SK-N-SH treated with all-trans-retinoic acid at 6 μM for 48 hours (cell line): ENCODE data around the gene NPIPA1.

Experiments
- ARNTL ChIP-seq: fragments of 450-650 bp; formaldehyde crosslinking; IDR thresholded peaks from 2 replicates; pipeline ENCODE4 v1.5.0; 2020; ENCODE audit warnings: low read depth, mild to moderate bottlenecking, moderate library complexity, borderline replicate concordance
- TCF4 ChIP-seq: fragments of 250-450 bp; sonication (Bioruptor Pico); IDR thresholded peaks from 2 replicates; pipeline ENCODE4 v1.8.0; 2021; ENCODE audit warnings: mild to moderate bottlenecking, moderate library complexity, borderline replicate concordance

DNA sequence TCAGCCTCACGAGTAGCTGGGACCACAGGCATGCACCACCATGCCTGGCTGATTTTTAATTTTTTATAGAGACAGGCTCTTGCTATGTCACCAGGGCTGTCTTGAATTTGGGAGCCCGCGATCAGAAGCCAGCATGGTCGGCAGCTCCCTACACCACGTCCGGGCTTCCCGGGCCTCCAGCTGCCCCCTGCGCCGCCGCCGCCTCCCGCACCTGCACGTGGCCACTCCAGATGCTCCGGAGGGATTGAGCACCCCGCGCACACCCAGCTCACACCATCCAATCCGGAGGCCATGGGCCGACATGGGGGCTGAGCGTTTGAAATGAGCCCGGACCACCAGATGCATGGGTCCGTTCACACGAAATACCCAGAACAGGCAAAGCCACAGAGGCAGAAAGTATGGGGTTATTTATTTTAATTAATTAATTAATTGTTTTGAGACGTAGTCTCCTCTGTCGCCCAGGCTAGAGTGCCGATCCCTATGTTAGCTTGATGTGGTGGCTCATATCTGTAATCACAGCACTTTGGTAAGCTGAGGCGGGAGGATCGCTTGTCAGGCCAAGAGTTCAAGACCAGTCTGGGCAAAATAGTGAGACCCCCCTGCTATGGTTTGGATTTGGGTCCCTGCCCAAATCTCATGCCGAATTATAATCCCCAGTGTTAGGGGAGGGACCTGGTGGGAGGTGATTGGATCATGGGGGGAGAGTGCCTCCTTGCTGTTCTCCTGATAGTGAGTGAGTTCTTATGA is 20.5 kb downstream of the NPIPA1 start:
- TF ChIP-seq TCF4 (CRISPR knock-in tag) (no peak), ARNTL (no peak)
